ENCODE results near the gene TTC9C.

TTC9C gene

GRCh38 chr11:62778441-62778840 is 50.2 kb downstream of the TTC9C start:
- no peak for TF ChIP-seq TAF1 (IDR thresholded peaks at IDR 0.05; ENCODE audit: borderline replicate concordance, insufficient read depth, low read length)
- no peak for TF ChIP-seq POLR2AphosphoS5 (IDR thresholded peaks at IDR 0.05; ENCODE audit: low read depth, low read length)
- no peak for TF ChIP-seq REST (IDR thresholded peaks at IDR 0.05; ENCODE audit: insufficient read depth in 1 of 2, low read depth in 2 of 2, low read length in 2 of 2)
- TF ChIP-seq FOXP2 (optimal IDR thresholded peaks at IDR 0.05; ENCODE audit: borderline replicate concordance, extremely low read depth, extremely low read length, insufficient read depth): no peak
- TF ChIP-seq SIN3A (IDR thresholded peaks at IDR 0.05; ENCODE audit: borderline replicate concordance, insufficient read depth, low read length): no peak

- TF ChIP-seq FOXP2 (optimal IDR thresholded peaks at IDR 0.05; ENCODE audit: borderline replicate concordance, extremely low read depth, extremely low read length, insufficient read depth) (no peak), REST (IDR thresholded peaks at IDR 0.05; ENCODE audit: insufficient read depth in 1 of 2, low read depth in 2 of 2, low read length in 2 of 2) (no peak), SIN3A (IDR thresholded peaks at IDR 0.05; ENCODE audit: borderline replicate concordance, insufficient read depth, low read length) (no peak), TAF1 (IDR thresholded peaks at IDR 0.05; ENCODE audit: borderline replicate concordance, insufficient read depth, low read length) (no peak), POLR2AphosphoS5 (IDR thresholded peaks at IDR 0.05; ENCODE audit: low read depth, low read length) (no peak)
Observed at GRCh38 chr11:62782753-62783152, 54.5 kb downstream of the TTC9C start.

- TF ChIP-seq SIN3A (IDR thresholded peaks at IDR 0.05; ENCODE audit: borderline replicate concordance, insufficient read depth, low read length) (peak; percentile 71; the same call in 1 of the 2 replicates), REST (IDR thresholded peaks at IDR 0.05; ENCODE audit: insufficient read depth in 1 of 2, low read depth in 2 of 2, low read length in 2 of 2) (no peak), FOXP2 (optimal IDR thresholded peaks at IDR 0.05; ENCODE audit: borderline replicate concordance, extremely low read depth, extremely low read length, insufficient read depth) (peak; percentile 31), POLR2AphosphoS5 (IDR thresholded peaks at IDR 0.05; ENCODE audit: low read depth, low read length) (no peak), TAF1 (IDR thresholded peaks at IDR 0.05; ENCODE audit: borderline replicate concordance, insufficient read depth, low read length) (0 out of 2 replicates have a peak, but pooled peaks have one; percentile 48)
Observed at GRCh38 chr11:62786318-62787004, 58.2 kb downstream of the TTC9C start.

GRCh38 chr11:62787005-62787759 is 58.9 kb downstream of the TTC9C start, which contains the start of gene TMEM179B:
TMEM179B (plus strand) TSS chr11:62787402; CDS start chr11:62787432, 30 bp downstream.
- TF ChIP-seq REST (IDR thresholded peaks at IDR 0.05; ENCODE audit: insufficient read depth in 1 of 2, low read depth in 2 of 2, low read length in 2 of 2) (peak; percentile 42 to 62; a peak in 3 of 4 replicates), SIN3A (IDR thresholded peaks at IDR 0.05; ENCODE audit: borderline replicate concordance, insufficient read depth, low read length) (peak; percentile 90), TAF1 (IDR thresholded peaks at IDR 0.05; ENCODE audit: borderline replicate concordance, insufficient read depth, low read length) (peak; percentile 97; the same call in 1 of the 2 replicates), POLR2AphosphoS5 (IDR thresholded peaks at IDR 0.05; ENCODE audit: low read depth, low read length) (peak; percentile 97), FOXP2 (optimal IDR thresholded peaks at IDR 0.05; ENCODE audit: borderline replicate concordance, extremely low read depth, extremely low read length, insufficient read depth) (peak; percentile 85)
